ENCODE data around the gene MEOX2. TPM values are rescaled to one million over a fixed set of nuclear protein-coding genes. Genes with fewer than 3 reads are reported as not detected.

The MEOX2 gene
- total and polyA plus RNA-seq, 2 of the 13 experiments (the other 11 are each of a cell fraction or from before 2014, with no cell fraction given): not detected

DNA sequence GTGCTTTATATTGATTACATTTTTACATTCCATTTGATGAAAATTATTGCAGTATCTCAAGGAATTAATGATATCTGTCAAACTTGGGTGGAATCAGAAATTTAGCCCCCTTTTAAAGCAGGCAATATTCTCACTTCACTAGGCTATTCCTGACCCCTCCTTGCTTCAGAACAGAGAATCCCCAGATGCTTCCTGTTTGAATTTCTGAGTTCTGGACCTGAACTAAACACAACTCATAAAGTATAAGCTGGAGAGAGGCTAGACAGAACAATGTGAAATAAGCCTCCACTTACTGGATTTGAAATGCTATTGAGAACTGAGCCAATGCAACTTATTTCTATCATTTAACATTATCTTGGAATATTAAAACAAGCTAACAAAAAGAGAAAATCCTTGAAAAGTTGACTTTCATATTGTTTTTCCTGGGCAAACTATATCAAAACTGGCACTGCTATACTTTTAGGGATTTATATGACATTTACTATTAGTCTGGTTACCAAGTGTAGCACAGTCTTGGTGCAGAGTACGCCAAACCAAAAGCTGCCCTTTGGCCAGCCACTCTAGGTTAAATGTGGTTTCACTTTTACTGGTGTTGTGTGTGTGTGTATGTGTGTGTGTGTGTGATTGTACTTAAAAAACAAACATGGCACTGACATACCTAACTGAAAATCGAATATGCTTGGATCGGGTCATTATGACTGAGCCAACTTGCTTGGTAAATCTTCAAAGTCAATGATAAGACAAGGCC is 105.7 kb downstream of the MEOX2 start:
- ChIA-PET CTCF (ENCODE audit: low intra/inter-chr PET ratio, low total read pairs) (no interaction called here), POLR2A (no interaction called here)
- Histone ChIP-seq H3K4me2 (ENCODE audit: low read depth, low read length) (no peak overlapping the region), H2AFZ (ENCODE audit: low read length) (no peak overlapping the region), H3K36me3 (replicated peaks in 1 of 2; ENCODE audit: control insufficient read depth in 1 of 2, insufficient read depth in 2 of 2, low read length in 2 of 2) (no peaks in the 10 kb centered on the region), H3K4me1 (ENCODE audit: insufficient read depth, low read length) (no peaks in the 10 kb centered on the region), H3K79me2 (ENCODE audit: insufficient read depth, low read length) (no peaks in the 10 kb centered on the region), H4K20me1 (ENCODE audit: insufficient read depth, low read length) (no peaks in the 10 kb centered on the region), H3K9me3 (ENCODE audit: low read length) (peaks cover 59% of the 10 kb centered on the region), H3K27me3 (ENCODE audit: control insufficient read depth in 1 of 2, insufficient read depth in 2 of 2, low read length in 2 of 2) (no peaks in the 10 kb centered on the region), H3K9ac (ENCODE audit: insufficient read depth, low read depth, low read length) (no peak overlapping the region), H3K27ac (ENCODE audit: extremely low read length, insufficient read depth, low read length) (no peak overlapping the region), H3K4me3 (replicated peaks in 1 of 3; ENCODE audit: insufficient read depth in 1 of 3, low read depth in 2 of 3, low read length in 3 of 3) (no peak overlapping the region)
- DNase-seq (ENCODE audit: low spot score) (no peak), ATAC-seq (no peak), FAIRE-seq (no peak)
- in situ Hi-C loops (cut with HindIII; ENCODE audit: extremely low pct_ligation_motif_present, low pct_unique_long_range_greater_than_20kb) (no loop called here), intact Hi-C loops (cut with micrococcal nuclease; ENCODE audit: unreplicated experiment) (no loop called here)
- BruUV-seq (replicated peaks): no TSS peak
- 17% methylated on average over 3 of the region's 3 CpGs for WGBS (ENCODE audit: low lambda C conversion rate)
- TF ChIP-seq WIZ (CRISPR knock-in tag; IDR thresholded peaks at IDR 0.05) (no peak), SETDB1 (CRISPR knock-in tag; IDR thresholded peaks at IDR 0.05; ENCODE audit: borderline replicate concordance) (no peak), PRPF4 (IDR thresholded peaks at IDR 0.05; ENCODE audit: low read depth, low read length, poor library complexity, severe bottlenecking) (no peak), NFE2L2 (IDR thresholded peaks at IDR 0.05; ENCODE audit: low read length) (no peak), RARA (CRISPR knock-in tag; IDR thresholded peaks at IDR 0.05) (no peak), ZNF7 (CRISPR knock-in tag; IDR thresholded peaks at IDR 0.05) (no peak), ATF1 (CRISPR knock-in tag; IDR thresholded peaks at IDR 0.05) (no peak), ZNF780A (CRISPR knock-in tag; IDR thresholded peaks at IDR 0.05) (no peak), LCORL (IDR thresholded peaks at IDR 0.05) (no peak), LCORL (CRISPR knock-in tag; IDR thresholded peaks at IDR 0.05) (no peak), FOXP1 (IDR thresholded peaks at IDR 0.05) (no peak), FOXP1 (CRISPR knock-in tag; IDR thresholded peaks at IDR 0.05) (no peak), POGZ (CRISPR knock-in tag; IDR thresholded peaks at IDR 0.05) (no peak)
- TF ChIP-seq, protein P1, sequence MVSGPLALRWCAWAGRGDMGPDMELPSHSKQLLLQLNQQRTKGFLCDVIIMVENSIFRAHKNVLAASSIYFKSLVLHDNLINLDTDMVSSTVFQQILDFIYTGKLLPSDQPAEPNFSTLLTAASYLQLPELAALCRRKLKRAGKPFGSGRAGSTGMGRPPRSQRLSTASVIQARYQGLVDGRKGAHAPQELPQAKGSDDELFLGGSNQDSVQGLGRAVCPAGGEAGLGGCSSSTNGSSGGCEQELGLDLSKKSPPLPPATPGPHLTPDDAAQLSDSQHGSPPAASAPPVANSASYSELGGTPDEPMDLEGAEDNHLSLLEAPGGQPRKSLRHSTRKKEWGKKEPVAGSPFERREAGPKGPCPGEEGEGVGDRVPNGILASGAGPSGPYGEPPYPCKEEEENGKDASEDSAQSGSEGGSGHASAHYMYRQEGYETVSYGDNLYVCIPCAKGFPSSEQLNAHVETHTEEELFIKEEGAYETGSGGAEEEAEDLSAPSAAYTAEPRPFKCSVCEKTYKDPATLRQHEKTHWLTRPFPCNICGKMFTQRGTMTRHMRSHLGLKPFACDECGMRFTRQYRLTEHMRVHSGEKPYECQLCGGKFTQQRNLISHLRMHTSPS (CRISPR knock-in tag; IDR thresholded peaks at IDR 0.05; ENCODE audit: low read depth): no peak
- TF ChIP-seq, protein P2, sequence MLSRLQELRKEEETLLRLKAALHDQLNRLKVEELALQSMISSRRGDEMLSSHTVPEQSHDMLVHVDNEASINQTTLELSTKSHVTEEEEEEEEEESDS (CRISPR knock-in tag; IDR thresholded peaks at IDR 0.05; ENCODE audit: borderline replicate concordance): no peak
- TF ChIP-seq, protein P3, sequence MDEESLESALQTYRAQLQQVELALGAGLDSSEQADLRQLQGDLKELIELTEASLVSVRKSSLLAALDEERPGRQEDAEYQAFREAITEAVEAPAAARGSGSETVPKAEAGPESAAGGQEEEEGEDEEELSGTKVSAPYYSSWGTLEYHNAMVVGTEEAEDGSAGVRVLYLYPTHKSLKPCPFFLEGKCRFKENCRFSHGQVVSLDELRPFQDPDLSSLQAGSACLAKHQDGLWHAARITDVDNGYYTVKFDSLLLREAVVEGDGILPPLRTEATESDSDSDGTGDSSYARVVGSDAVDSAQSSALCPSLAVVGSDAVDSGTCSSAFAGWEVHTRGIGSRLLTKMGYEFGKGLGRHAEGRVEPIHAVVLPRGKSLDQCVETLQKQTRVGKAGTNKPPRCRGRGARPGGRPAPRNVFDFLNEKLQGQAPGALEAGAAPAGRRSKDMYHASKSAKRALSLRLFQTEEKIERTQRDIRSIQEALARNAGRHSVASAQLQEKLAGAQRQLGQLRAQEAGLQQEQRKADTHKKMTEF (CRISPR knock-in tag; IDR thresholded peaks at IDR 0.05): no peak
- TF ChIP-seq, protein P4, sequence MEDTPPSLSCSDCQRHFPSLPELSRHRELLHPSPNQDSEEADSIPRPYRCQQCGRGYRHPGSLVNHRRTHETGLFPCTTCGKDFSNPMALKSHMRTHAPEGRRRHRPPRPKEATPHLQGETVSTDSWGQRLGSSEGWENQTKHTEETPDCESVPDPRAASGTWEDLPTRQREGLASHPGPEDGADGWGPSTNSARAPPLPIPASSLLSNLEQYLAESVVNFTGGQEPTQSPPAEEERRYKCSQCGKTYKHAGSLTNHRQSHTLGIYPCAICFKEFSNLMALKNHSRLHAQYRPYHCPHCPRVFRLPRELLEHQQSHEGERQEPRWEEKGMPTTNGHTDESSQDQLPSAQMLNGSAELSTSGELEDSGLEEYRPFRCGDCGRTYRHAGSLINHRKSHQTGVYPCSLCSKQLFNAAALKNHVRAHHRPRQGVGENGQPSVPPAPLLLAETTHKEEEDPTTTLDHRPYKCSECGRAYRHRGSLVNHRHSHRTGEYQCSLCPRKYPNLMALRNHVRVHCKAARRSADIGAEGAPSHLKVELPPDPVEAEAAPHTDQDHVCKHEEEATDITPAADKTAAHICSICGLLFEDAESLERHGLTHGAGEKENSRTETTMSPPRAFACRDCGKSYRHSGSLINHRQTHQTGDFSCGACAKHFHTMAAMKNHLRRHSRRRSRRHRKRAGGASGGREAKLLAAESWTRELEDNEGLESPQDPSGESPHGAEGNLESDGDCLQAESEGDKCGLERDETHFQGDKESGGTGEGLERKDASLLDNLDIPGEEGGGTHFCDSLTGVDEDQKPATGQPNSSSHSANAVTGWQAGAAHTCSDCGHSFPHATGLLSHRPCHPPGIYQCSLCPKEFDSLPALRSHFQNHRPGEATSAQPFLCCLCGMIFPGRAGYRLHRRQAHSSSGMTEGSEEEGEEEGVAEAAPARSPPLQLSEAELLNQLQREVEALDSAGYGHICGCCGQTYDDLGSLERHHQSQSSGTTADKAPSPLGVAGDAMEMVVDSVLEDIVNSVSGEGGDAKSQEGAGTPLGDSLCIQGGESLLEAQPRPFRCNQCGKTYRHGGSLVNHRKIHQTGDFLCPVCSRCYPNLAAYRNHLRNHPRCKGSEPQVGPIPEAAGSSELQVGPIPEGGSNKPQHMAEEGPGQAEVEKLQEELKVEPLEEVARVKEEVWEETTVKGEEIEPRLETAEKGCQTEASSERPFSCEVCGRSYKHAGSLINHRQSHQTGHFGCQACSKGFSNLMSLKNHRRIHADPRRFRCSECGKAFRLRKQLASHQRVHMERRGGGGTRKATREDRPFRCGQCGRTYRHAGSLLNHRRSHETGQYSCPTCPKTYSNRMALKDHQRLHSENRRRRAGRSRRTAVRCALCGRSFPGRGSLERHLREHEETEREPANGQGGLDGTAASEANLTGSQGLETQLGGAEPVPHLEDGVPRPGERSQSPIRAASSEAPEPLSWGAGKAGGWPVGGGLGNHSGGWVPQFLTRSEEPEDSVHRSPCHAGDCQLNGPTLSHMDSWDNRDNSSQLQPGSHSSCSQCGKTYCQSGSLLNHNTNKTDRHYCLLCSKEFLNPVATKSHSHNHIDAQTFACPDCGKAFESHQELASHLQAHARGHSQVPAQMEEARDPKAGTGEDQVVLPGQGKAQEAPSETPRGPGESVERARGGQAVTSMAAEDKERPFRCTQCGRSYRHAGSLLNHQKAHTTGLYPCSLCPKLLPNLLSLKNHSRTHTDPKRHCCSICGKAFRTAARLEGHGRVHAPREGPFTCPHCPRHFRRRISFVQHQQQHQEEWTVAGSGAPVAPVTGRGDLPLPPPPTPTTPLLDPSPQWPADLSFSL (CRISPR knock-in tag; IDR thresholded peaks at IDR 0.05): no peak
